Upper lobe of left lung (tissue), 6 donors: ENCODE results near the gene VPS37D. TPM values are rescaled to one million over a fixed set of nuclear protein-coding genes. Genes with fewer than 3 reads are reported as not detected.

ENCODE experiments used
- ATAC-seq, 2 donors: fragments of 200-7000 bp; cut with Tn5 transposase; one replicate each; pipeline ENCODE4 v1.9.1; 2022; ENCODE audit warnings: mild to moderate bottlenecking in 2 of 2, moderate library complexity in 2 of 2; ENCODE audit not compliant: low FRiP score in 2 of 2
- DNase-seq, 2 donors: peaks; one replicate each; pipeline ENCODE4 v3.0.0-alpha.2; 2019 to 2020
- H3K27ac ChIP-seq, 4 donors: fragments of 200-600 bp; sonication (generic); one replicate each; pipeline ENCODE4 v1.5.1; 2016 to 2019
- H3K27me3 ChIP-seq, 4 donors: fragments of 200-600 bp; sonication (generic); one replicate each; pipeline ENCODE4 v1.5.1; 2017 to 2019
- H3K36me3 ChIP-seq, 4 donors: fragments of 200-600 bp; sonication (generic); one replicate each; pipeline ENCODE4 v1.5.1; 2016 to 2019
- H3K4me1 ChIP-seq, 4 donors: fragments of 200-600 bp; sonication (generic); one replicate each; pipeline ENCODE4 v1.5.1; 2018 to 2019
- H3K4me3 ChIP-seq, 4 donors: fragments of 200-600 bp; sonication (generic); one replicate each; pipeline ENCODE4 v1.5.1; 2017 to 2019; ENCODE audit warnings: mild to moderate bottlenecking in 2 of 4, moderate library complexity in 1 of 4
- H3K9me3 ChIP-seq, 4 donors: fragments of 200-600 bp; sonication (generic); one replicate each; pipeline ENCODE4 v1.5.1; 2018 to 2019
- CTCF ChIP-seq, 6 experiments: fragments of 450-650 bp in 4 of 6; fragments of 200-600 bp in 2 of 6; sonication (generic) in 2 of 6; IDR thresholded peaks; one replicate each; pipeline ENCODE4 v1.5.1; 2016 to 2019; ENCODE audit warnings: antibody characterized with exemption in 6 of 6
- EP300 ChIP-seq, 4 donors: sonication (generic); formaldehyde crosslinking; IDR thresholded peaks; one replicate each; pipeline ENCODE4 v1.5.1; 2017; ENCODE audit warnings: antibody characterized with exemption in 4 of 4, control low read depth in 2 of 4
- POLR2A ChIP-seq, 4 donors: fragments of 450-650 bp; IDR thresholded peaks; one replicate each; pipeline ENCODE4 v1.5.1; 2016 to 2017; ENCODE audit warnings: antibody characterized with exemption in 4 of 4, mild to moderate bottlenecking in 2 of 4
- POLR2AphosphoS5 ChIP-seq, 2 donors: sonication (generic); formaldehyde crosslinking; IDR thresholded peaks; one replicate each; pipeline ENCODE4 v1.5.1; 2017; ENCODE audit warnings: antibody characterized with exemption in 2 of 2
- WGBS, 2 donors: methylation state at CpG; one replicate each; pipeline ENCODE4 v1.1.5; 2017 to 2018; 5-methylcytosine and 5-hydroxymethylcytosine counted together
- total RNA-seq, 6 donors: library from RNA; depleted of rRNA in 4 of 6; stranded (reverse); fragments of >200 nt in 4 of 6; gene quantifications; one replicate each; pipeline versions ENCODE4 v1.1.0 to v1.2.1, GENCODE V29; 2016 to 2021
- donor health status: DM: no; HTN: no; CAD: no; lungs with moderate emphysema.
- donor health status: DM: no; HTN: yes; CAD: no; lungs with severe emphysema.

VPS37D gene
- total RNA-seq, 6 donors from 2014 or later = 1.0 to 4.3 (median 1.5) TPM

- H3K4me3 ChIP-seq = no peak overlapping the region
- 65 to 66% methylated on average over 14 to 16 of the region's 16 CpGs for WGBS, 2 donors
- no peaks in the 10 kb centered on the region for H3K27me3 ChIP-seq
- no peaks in the 10 kb centered on the region for H3K36me3 ChIP-seq
- ATAC-seq = no peak
- no peak for DNase-seq
- TF ChIP-seq POLR2A (IDR thresholded peaks at IDR 0.05) (no peak), CTCF (IDR thresholded peaks at IDR 0.05) (no peak), EP300 (IDR thresholded peaks at IDR 0.05) (no peak), POLR2AphosphoS5 (IDR thresholded peaks at IDR 0.05) (no peak)
- H3K9me3 ChIP-seq = no peaks in the 10 kb centered on the region
- H3K4me1 ChIP-seq = peaks cover 22 to 36% (median 29%) of the 10 kb centered on the region in 4 donors
- no peak overlapping the region for H3K27ac ChIP-seq
Observed at GRCh38 chr7:73715648-73716317, 48.2 kb downstream of the VPS37D start.

- H3K27ac ChIP-seq = no peak overlapping the region
- ATAC-seq = no peak
- H3K27me3 ChIP-seq = no peaks in the 10 kb centered on the region
- H3K9me3 ChIP-seq = no peaks in the 10 kb centered on the region
- no peaks in the 10 kb centered on the region for H3K36me3 ChIP-seq
- TF ChIP-seq POLR2AphosphoS5 (IDR thresholded peaks at IDR 0.05) (no peak), EP300 (IDR thresholded peaks at IDR 0.05) (no peak), CTCF (IDR thresholded peaks at IDR 0.05) (no peak), POLR2A (IDR thresholded peaks at IDR 0.05) (no peak)
- WGBS, 2 donors = 74 to 80% methylated on average over 4 of the region's 4 CpGs
- peaks cover 22 to 36% (median 29%) of the 10 kb centered on the region in 4 donors for H3K4me1 ChIP-seq
- no peak for DNase-seq
- H3K4me3 ChIP-seq = no peak overlapping the region
Observed at GRCh38 chr7:73716318-73716890, 48.8 kb downstream of the VPS37D start.

- ATAC-seq (no peak), DNase-seq (no peak)
- Histone ChIP-seq H3K9me3 (no peaks in the 10 kb centered on the region), H3K27me3 (no peaks in the 10 kb centered on the region), H3K36me3 (no peaks in the 10 kb centered on the region), H3K27ac (no peak overlapping the region), H3K4me3 (no peak overlapping the region), H3K4me1 (peaks cover 22 to 36% (median 29%) of the 10 kb centered on the region in 4 donors)
- WGBS, 2 donors = 66 to 78% methylated on average over 11 to 13 of the region's 13 CpGs
- TF ChIP-seq EP300 (IDR thresholded peaks at IDR 0.05) = no peak
- no peak for TF ChIP-seq CTCF (IDR thresholded peaks at IDR 0.05)
- no peak for TF ChIP-seq POLR2A (IDR thresholded peaks at IDR 0.05)
- TF ChIP-seq POLR2AphosphoS5 (IDR thresholded peaks at IDR 0.05) = no peak
Observed at GRCh38 chr7:73717025-73717807, 49.6 kb downstream of the VPS37D start.

GRCh38 chr7:73717991-73718405, 50.4 kb downstream of the VPS37D start:
- WGBS, 2 donors = 44 to 64% methylated on average over 8 to 10 of the region's 10 CpGs

More at GRCh38 chr7:73717991-73718405, 50.4 kb downstream of the VPS37D start:
- Histone ChIP-seq H3K36me3 (no peaks in the 10 kb centered on the region), H3K4me3 (peak overlapping the region in 3 of 4 donors; percentile 87 to 97 (median 89)), H3K9me3 (no peaks in the 10 kb centered on the region), H3K27ac (no peak overlapping the region), H3K4me1 (peaks cover 22 to 36% (median 29%) of the 10 kb centered on the region in 4 donors), H3K27me3 (no peaks in the 10 kb centered on the region)
- DNase-seq (peak in 1 of 2 donors; percentile 52), ATAC-seq (no peak)
- TF ChIP-seq CTCF (IDR thresholded peaks at IDR 0.05) (no peak), POLR2AphosphoS5 (IDR thresholded peaks at IDR 0.05) (no peak), POLR2A (IDR thresholded peaks at IDR 0.05) (no peak), EP300 (IDR thresholded peaks at IDR 0.05) (no peak)
